Keratinocyte (primary cell): ENCODE results near the gene SEC24D. TPM values are rescaled to one million over a fixed set of nuclear protein-coding genes. Genes with fewer than 3 reads are reported as not detected.

ENCODE experiments used
- DNase-seq: peaks from one replicate; pipeline ENCODE4 v3.0.0-alpha.2; 2011; ENCODE audit warnings: low read depth, missing footprints, low spot score
- FAIRE-seq: peaks from 2 replicates; lab custom pipeline; 2011; peaks lifted over from hg19 to GRCh38; lab: Jason Lieb, UNC
- H2AFZ ChIP-seq: 2 replicates; pipeline ENCODE4 v1.6.0; 2012; ENCODE audit warnings: low read length, control low read depth, inconsistent platforms; ENCODE audit not compliant: control insufficient read depth
- H3K27ac ChIP-seq: 2 replicates; pipeline ENCODE4 v1.5.1; 2011; ENCODE audit warnings: low read length; ENCODE audit not compliant: control insufficient read depth, insufficient read depth
- H3K27me3 ChIP-seq: 3 replicates; pipeline ENCODE4 v1.6.0; 2011; ENCODE audit warnings: low read length; ENCODE audit not compliant: control insufficient read depth, insufficient read depth; ENCODE audit errors: extremely low read depth
- H3K36me3 ChIP-seq, 2 experiments: 2 replicates in 1 of 2; 3 replicates in 1 of 2; pipeline ENCODE4 v1.5.1; 2011; ENCODE audit warnings: low read length in 2 of 2, mild to moderate bottlenecking in 1 of 2; ENCODE audit not compliant: control insufficient read depth in 2 of 2, insufficient read depth in 2 of 2; ENCODE audit errors: extremely low read depth in 1 of 2
- H3K4me1 ChIP-seq: 3 replicates; pipeline ENCODE4 v1.5.1; 2011; ENCODE audit warnings: low read length; ENCODE audit not compliant: control insufficient read depth, insufficient read depth; ENCODE audit errors: extremely low read depth
- H3K4me2 ChIP-seq: 3 replicates; pipeline ENCODE4 v1.6.0; 2011; ENCODE audit warnings: low read depth, low read length; ENCODE audit not compliant: control insufficient read depth, insufficient read depth; ENCODE audit errors: extremely low read depth
- H3K4me3 ChIP-seq, 3 experiments: fragments of 200-600 bp in 1 of 3; sonication (generic) in 1 of 3; 2 replicates in 2 of 3; 3 replicates in 1 of 3; pipeline ENCODE4 v1.5.1; 2011 to 2016; ENCODE audit warnings: low read length in 3 of 3, mild to moderate bottlenecking in 3 of 3, control low read depth in 2 of 3, inconsistent platforms in 1 of 3, low read depth in 1 of 3, mixed read lengths in 1 of 3, mixed run types in 1 of 3, moderate library complexity in 1 of 3; ENCODE audit not compliant: control insufficient read depth in 2 of 3, insufficient read depth in 2 of 3; ENCODE audit errors: extremely low read depth in 1 of 3
- H3K79me2 ChIP-seq: 2 replicates; pipeline ENCODE4 v1.6.0; 2012; ENCODE audit warnings: low read length; ENCODE audit not compliant: control insufficient read depth, insufficient read depth
- H3K9ac ChIP-seq: 3 replicates; pipeline ENCODE4 v1.6.0; 2011; ENCODE audit warnings: low read length; ENCODE audit not compliant: control insufficient read depth, insufficient read depth; ENCODE audit errors: extremely low read depth
- H3K9me1 ChIP-seq: 3 replicates; pipeline ENCODE4 v1.6.0; 2011; ENCODE audit warnings: low read length; ENCODE audit not compliant: control insufficient read depth, insufficient read depth; ENCODE audit errors: extremely low read depth
- H3K9me3 ChIP-seq: 2 replicates; pipeline ENCODE4 v1.5.1; 2012; ENCODE audit warnings: low read depth, low read length; ENCODE audit not compliant: control insufficient read depth
- H4K20me1 ChIP-seq: 3 replicates; pipeline ENCODE4 v1.6.0; 2011; ENCODE audit warnings: low read length; ENCODE audit not compliant: control insufficient read depth, insufficient read depth; ENCODE audit errors: extremely low read depth
- EZH2 ChIP-seq: IDR thresholded peaks from one replicate; pipeline ENCODE4 v1.6.1; 2012; ENCODE audit warnings: inconsistent platforms, mild to moderate bottlenecking, low read length, moderate library complexity
- dilution Hi-C: fragments of 300-500 bp; cut with MboI; formaldehyde crosslinking; loops from one replicate; pipeline ENCODE4 v1.7.0; 2020; ENCODE audit warnings: low sequenced_read_pairs; ENCODE audit not compliant: extremely low pct_ligation_motif_present
- polyA plus RNA-seq, 5 experiments: library from polyadenylated mRNA; depleted of rRNA in 3 of 5; stranded (reverse) in 3 of 5; stranded (forward) in 1 of 5; unstranded in 1 of 5; fragments of >200 nt; gene quantifications; 1 replicate in 1 of 5; 2 replicates in 3 of 5; 3 replicates in 1 of 5; pipeline versions ENCODE4 v1.2.1 to v1.2.3, GENCODE V29; 2011 to 2012; ENCODE audit warnings: missing spikeins in 2 of 5, low read depth in 1 of 5, low replicate concordance in 1 of 5
- TF ChIP-seq, protein P1 (sequence below), 3 experiments: IDR thresholded peaks in 1 of 3; conservative IDR thresholded peaks in 1 of 3; optimal IDR thresholded peaks in 1 of 3; 2 replicates in 2 of 3; 3 replicates in 1 of 3; pipeline versions ENCODE3 to v1.5.1; 2011; ENCODE audit warnings: low read length in 3 of 3, mild to moderate bottlenecking in 3 of 3, moderate library complexity in 2 of 3, control low read depth in 1 of 3, inconsistent platforms in 1 of 3; ENCODE audit not compliant: insufficient read depth in 2 of 3; ENCODE audit errors: extremely low read depth in 1 of 3

SEC24D gene
- polyA plus RNA-seq, 1 donor (not counting 4 experiments of a cell fraction or from before 2014, with no cell fraction given), result 24.9 TPM

DNA sequence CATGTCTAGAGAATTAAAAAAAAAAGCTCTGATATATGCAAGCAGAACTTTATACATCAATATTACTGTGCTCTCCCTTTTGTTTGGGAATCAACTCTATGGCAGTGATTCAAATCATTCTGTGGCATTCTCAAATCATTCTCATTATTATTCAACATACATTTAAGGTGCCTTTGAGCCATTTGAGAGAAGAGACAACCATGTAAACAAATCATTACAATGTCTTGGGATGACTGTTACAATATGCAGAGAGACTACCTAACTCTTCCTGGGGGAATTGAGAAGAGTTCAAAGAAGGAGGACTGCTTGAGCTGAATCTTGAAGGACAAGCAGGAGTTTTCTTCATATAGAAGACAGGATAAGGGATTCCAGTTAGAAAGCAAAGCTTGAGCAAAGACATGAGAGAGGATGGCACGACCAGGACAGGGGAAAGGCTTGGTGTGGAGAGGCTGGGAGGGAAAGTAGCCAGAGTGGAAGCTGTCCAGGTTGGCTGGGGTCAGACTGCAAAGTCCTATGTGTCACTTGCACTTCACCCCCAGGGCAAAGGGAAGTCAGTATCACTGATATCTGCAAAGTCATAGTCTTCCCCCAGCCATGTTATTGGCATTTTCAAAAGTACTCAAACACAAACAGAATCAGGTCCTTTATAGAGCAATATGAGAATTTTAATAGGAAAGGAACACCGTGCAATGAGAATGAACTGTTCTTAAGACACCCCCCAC is 9.0 kb downstream of the SEC24D start:
- Histone ChIP-seq H3K9me1 (peaks cover 4% of the 10 kb centered on the region), H3K27me3 (no peaks in the 10 kb centered on the region), H3K9ac (no peak overlapping the region), H3K27ac (no peak overlapping the region), H3K4me1 (peaks cover 9% of the 10 kb centered on the region), H4K20me1 (peaks cover 8% of the 10 kb centered on the region), H3K36me3 (peaks cover 6 to 29% of the 10 kb centered on the region in 2 experiments), H2AFZ (no peak overlapping the region), H3K79me2 (peaks cover 44% of the 10 kb centered on the region), H3K4me3 (no peak overlapping the region), H3K4me2 (no peak overlapping the region), H3K9me3 (no peaks in the 10 kb centered on the region)
- TF ChIP-seq, protein P1, sequence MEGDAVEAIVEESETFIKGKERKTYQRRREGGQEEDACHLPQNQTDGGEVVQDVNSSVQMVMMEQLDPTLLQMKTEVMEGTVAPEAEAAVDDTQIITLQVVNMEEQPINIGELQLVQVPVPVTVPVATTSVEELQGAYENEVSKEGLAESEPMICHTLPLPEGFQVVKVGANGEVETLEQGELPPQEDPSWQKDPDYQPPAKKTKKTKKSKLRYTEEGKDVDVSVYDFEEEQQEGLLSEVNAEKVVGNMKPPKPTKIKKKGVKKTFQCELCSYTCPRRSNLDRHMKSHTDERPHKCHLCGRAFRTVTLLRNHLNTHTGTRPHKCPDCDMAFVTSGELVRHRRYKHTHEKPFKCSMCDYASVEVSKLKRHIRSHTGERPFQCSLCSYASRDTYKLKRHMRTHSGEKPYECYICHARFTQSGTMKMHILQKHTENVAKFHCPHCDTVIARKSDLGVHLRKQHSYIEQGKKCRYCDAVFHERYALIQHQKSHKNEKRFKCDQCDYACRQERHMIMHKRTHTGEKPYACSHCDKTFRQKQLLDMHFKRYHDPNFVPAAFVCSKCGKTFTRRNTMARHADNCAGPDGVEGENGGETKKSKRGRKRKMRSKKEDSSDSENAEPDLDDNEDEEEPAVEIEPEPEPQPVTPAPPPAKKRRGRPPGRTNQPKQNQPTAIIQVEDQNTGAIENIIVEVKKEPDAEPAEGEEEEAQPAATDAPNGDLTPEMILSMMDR (optimal IDR thresholded peaks at IDR 0.05 in 1 of 3, IDR thresholded peaks at IDR 0.05 in 1 of 3, conservative IDR thresholded peaks at IDR 0.05 in 1 of 3; ENCODE audit: extremely low read depth in 1 of 3, insufficient read depth in 2 of 3, low read length in 3 of 3), result no peak
- TF ChIP-seq EZH2, result no peak
- dilution Hi-C loops, result no loop called here
- DNase-seq (no peak), FAIRE-seq (peak; percentile 9)

- dilution Hi-C loops, result no loop called here
- Histone ChIP-seq H3K9me1 (peaks cover 4% of the 10 kb centered on the region), H3K36me3 (peaks cover 7 to 22% of the 10 kb centered on the region in 2 experiments), H2AFZ (no peak overlapping the region), H3K4me2 (no peak overlapping the region), H3K27ac (no peak overlapping the region), H3K4me3 (no peak overlapping the region), H3K9me3 (no peaks in the 10 kb centered on the region), H3K9ac (no peak overlapping the region), H3K79me2 (peaks cover 45% of the 10 kb centered on the region), H3K27me3 (no peaks in the 10 kb centered on the region), H4K20me1 (peaks cover 8% of the 10 kb centered on the region), H3K4me1 (peaks cover 9% of the 10 kb centered on the region)
- TF ChIP-seq, protein P1 (optimal IDR thresholded peaks at IDR 0.05 in 1 of 3, IDR thresholded peaks at IDR 0.05 in 1 of 3, conservative IDR thresholded peaks at IDR 0.05 in 1 of 3; ENCODE audit: extremely low read depth in 1 of 3, insufficient read depth in 2 of 3, low read length in 3 of 3), result no peak
- no peak for TF ChIP-seq EZH2
- DNase-seq, result no peak
- FAIRE-seq, result no peak
Measured at GRCh38 chr4:118825799-118826198, 10.1 kb downstream of the SEC24D start.
